GM21381 (cell line): ENCODE data around the gene UIMC1.
"Not testable (repeated sequence)": the region's sequence is repeated elsewhere in the genome, so short reads cannot be mapped to it uniquely, and the experiment has no call there.

Experiments
- ATAC-seq: cut with Tn5 transposase; IDR thresholded peaks from one replicate; pipeline ENCODE4 v1.9.1; 2021; ENCODE audit warnings: mild to moderate bottlenecking, moderate library complexity; ENCODE audit not compliant: unreplicated experiment

UIMC1 gene

DNA sequence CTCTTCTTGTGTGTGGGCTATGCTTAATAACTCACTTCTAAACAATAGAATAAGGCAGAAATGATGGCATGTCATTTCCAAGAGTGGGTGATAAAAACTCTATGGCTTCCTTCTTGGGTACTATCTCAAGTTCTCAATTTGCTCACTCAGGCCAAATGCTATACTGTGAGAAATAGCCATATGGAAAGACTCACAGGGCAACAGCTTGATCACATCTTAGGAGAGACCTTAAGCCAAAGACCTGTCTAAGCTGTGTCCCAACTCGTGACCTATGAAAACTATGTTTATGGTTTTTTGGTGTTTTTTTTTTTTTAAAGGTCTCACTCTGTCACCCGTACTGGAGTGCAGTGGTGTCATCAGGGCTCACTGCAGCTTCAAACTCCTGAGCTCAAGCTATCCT, 2.1 kb upstream of the UIMC1 start:
- ATAC-seq = no peak

DNA sequence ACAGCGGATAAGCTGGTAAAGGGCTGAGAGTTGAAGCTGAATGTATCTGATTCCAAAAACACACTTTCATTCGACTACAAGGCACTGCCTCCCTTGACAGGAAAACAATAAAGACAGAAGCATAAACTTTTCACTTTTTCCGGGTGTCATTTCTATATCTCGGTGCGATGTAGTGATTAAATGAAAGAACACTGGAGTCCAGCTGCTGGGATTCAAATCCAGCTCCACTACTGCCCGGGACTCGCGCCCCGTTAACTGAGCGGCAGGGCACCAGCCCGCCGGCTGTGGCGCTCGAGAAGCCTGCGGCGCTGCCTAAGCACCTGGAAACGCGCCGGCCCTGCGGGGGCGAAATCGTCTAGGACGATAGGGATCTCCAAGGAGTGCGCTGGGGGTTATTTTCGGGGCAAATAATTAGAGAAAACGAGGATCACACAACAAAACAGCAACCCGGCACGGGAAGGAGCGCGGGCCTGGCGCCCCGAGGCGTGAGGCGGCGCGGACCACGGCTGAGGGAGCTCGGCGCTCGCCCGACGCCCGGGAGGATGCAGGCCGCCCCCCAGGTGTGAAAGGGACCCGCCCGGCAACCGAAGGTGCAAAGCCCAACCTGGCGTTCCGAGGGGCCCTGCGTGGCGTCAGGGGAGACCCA, 837 bp downstream of the UIMC1 start:
- peak; percentile 37 for ATAC-seq

DNA sequence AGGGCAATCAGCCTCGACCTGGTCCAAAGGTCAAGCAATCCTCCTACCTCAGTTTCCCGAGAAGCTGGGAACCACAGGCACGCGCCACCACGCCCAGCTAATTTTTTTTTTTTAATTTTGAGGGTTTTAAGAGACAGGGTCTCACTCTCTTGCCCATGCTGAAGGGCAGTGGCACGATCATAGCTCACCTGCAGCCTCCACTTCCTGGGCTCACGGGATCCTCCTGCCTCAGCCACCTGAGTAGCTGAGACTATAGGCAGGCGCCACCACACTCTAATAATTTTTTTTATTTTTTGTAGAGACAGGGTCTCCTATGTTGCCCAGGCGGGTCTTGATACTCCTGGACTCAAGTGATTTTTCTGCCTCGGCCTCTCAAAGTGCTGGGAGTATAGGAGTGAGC, 1.6 kb downstream of the UIMC1 start:
- ATAC-seq = no peak

DNA sequence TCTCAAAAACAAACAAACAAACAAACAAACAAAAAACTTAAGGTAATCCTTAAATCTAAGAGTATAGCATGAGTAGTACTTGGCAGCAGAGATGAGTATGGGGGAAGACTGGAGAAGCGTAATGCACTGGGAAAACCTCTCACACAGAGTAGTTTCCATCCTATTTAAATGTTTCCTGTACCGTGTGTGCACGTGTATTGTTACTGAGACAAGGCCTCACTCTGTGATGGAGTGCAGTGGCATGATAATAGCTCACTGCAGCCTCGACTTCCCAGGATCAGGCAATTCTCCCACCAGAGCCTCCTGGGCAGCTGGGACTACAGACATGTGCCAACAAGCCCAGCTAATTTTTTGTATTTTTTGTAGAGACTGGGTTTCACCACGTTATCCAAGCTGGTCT, 2.9 kb downstream of the UIMC1 start:
- no peak for ATAC-seq

DNA sequence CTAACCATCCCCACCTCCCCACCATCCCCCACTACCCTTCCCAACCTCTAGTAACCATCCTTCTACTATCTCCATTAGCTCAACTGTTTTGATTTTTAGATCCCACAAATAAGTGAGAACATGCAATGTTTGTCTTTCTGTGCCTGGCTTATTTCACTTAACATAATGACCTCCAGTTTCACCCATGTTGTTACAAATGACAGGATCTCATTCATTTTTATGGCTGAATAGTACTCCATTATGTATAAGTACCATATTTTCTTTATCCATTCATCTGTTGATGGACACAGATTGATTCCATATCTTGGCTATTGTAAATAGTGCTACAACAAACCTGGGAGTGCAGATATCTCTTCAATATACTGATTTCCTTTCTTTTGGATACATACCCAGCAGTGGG, 7.1 kb downstream of the UIMC1 start:
- not testable (repeated sequence) for ATAC-seq

DNA sequence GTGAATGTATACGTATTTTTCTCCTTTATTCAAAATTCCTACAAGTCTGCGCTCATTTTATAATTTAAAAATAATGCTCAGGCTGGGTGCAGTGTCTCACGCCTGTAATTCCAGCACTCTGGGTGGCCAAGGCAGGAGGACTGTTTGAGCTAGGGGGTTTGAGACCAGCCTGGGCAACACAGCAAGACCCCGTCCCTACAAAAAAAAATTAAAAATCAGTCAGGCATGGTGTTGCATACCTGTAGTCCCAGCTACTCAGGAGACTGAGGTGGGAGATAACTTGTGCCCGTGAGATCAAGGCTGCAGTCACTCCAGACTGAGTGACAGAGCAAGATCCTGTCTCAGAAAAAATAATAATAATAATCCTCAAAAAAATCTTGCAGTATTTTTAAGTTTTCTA, 7.8 kb downstream of the UIMC1 start:
- no peak for ATAC-seq

DNA sequence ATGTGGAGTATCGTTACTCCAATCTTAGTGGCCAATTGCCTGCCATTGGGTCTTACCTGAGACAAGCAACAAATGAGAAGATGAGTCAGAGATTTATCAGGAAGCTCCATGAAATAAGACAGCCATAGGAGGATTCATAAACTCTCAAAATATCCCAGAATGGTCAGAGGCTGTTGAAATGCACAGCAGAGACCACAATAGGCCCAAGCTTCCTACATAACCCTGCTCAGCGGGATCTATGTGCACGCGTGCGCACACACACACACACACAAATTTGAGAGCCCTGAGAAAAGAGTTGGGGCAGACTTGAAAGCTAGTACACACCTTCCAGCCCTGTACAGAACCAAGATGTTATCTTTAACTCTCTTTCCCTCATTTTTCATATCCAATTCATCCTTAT, 9.8 kb downstream of the UIMC1 start:
- ATAC-seq = no peak

DNA sequence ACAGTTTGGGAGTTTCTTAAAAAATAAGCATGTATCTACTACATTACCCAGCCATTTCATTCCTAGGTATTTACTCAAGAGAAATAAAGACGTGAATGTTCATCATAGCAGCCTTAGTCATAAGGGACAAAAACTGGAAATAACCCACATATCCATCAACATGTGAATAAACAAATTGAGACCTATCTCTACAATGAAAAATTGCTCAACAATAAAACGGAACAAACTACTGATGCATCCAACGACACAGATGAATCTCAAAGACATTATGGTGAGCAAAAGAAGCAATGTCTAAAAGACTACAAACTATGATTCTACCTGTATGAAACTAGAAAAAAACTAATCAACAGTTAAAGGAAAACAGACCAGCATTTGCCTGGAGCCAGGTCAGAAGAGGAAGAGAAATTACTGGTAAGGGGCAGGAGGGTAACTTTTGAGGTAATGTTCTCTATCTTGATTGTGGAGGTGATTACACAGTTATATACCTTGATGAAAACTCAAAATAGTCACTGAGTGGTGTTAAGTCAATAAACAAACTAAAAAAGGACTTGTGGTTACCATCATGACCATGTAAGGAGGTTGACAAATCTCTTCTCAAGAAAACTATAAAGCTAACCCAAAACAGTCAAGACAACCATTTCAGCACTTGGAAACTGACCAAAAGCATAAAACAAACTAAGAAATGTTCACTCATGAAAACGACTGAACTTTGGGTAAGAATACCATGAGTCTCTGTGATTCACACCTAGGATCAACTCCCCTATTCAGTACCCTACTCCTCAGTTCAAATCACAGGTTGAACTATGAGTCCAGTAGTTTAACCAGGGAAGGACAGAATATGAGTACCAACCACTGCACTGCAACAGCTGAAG, 10.4 kb downstream of the UIMC1 start:
- peak; percentile 49 for ATAC-seq

DNA sequence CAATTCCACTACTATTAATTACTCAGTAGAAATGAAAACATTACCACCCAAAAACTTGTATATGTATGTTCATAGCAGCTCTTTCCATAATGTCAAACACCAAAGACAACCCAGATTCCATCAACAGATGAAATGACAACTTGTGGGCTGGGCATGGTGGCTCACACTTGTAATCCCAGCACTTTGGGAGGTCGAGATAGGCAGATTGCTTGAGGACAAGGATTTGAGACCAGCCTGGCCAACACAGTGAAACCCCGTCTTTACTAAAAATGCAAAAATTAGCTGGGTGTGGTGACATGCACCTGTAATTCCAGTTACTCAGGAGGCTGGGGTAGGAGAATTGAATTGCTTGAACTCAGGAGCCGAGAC, 11.5 kb downstream of the UIMC1 start:
- no peak for ATAC-seq

DNA sequence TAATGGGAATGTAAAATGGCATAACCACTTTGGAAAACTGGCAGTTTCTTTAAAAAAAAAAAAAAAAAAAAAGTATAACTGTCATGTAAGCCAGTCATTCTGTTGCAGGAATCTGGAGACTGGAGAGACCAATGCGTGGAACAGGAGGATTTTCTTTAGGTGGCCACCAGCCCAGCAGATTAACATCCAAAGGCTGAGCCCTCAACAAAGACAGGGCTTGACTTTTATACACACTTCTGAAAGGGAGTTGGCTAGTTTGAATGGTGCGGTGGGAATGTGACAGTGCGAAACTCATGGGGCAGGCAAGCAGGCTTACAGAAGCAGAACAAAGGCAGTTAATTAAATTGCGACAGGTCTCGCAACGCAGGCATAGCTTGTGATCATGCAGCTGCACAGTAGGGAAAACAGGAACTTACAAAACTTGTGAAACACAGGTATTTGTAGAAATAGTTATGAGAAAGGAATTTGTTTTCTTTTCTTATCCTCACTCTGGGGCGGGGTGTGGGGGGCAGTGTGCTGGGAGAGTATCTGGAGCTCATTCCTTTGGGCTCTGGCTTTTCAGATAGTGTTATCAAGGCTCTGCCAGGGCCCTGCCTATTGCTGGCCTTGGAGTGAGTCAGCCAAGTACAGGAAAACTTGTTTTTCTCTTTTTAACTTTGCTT, 12.0 kb downstream of the UIMC1 start:
- ATAC-seq = no peak

DNA sequence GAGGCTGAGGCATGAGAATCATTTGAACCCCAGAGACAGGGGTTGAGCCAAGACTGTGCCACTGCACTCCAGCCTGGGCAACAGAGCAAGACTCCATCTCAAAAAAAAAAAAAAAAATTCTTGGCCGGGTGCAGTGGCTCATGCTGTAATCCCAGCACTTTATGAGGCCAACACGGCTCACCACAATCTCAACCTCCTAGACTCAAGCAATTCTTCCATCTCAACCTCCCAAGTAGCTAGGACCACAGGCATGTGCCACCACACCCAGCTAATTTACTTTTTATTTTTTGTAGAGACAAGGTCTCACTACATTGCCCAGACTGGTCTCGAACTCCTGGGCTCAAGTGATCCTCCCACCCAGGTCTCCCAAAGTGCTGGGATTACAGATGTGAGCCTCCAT, 13.5 kb downstream of the UIMC1 start:
- ATAC-seq = not testable (repeated sequence)

DNA sequence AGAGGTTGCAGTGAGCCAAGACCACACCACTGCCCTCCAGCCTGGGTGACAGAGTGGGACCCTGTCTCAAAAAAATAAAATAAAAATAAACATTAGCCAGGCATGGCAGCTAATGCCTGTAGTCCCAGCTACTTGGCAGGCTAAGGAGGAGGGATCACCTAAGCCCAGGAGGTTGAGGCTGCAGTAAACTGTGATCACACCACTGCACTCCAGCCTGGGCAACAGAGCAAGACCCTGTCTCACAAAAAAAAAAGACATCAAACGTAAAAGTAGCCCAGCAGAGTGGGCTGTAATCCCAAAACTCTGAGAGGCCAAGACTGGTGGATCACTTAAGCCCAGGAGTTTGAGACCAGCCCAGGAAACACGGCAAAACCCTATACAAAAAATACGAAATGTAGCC, 19.0 kb downstream of the UIMC1 start:
- ATAC-seq = no peak

DNA sequence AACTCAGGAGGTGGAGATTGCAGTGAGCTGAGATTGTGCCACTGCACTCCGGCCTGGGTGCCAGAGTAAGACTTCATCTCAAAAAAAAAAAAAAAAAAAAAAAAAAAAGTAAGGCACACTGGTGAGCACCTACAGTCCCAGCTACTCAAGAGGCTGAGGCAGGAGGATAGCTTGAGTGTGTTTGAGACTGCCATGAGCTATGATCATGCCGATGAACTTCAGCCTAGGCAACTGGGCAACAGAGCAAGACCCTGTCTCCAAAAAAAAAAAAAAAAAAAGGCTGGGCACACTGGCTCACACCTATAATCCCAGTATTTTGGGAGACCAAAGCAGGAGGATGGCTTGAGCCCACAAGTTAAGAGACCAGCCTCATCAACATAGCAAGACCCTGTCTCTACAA, 20.3 kb downstream of the UIMC1 start:
- ATAC-seq = no peak

DNA sequence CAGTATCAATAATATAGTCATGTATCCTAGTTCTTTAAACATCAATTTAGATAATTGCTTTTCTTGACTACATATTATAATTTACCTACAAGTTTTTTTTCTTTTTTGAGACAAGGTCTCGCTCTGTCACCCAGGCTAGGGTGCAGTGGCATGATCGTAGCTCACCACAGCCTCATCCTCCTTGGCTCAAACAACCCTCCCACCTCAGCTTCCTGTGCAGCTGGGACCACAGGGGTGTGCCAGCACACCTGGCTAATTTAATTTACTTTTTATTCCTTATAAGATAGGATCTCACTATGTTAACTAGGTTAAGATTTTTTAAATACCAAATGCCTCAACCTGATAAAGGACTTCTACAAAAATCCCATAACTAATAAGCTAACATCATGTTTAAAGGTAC, 21.1 kb downstream of the UIMC1 start:
- peak; percentile 61 for ATAC-seq

DNA sequence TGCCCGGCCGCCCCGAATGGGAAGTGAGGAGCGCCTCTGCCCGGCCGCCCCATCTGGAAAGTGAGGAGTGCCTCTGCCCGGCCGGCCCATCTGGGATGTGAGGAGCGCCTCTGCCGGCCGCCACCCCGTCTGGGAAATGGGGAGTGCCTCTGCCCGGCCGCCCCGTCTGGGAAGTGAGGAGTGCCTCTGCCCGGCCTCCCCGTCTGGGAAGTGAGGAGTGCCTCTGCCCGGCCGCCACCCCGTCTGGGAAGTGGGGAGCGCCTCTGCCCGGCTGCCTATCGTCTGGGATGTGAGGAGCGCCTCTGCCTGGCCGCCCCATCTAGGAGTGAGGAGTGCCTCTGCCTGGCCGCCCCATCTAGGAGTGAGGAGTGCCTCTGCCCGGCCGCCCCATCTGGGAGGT, 22.4 kb downstream of the UIMC1 start:
- ATAC-seq = not testable (repeated sequence)

DNA sequence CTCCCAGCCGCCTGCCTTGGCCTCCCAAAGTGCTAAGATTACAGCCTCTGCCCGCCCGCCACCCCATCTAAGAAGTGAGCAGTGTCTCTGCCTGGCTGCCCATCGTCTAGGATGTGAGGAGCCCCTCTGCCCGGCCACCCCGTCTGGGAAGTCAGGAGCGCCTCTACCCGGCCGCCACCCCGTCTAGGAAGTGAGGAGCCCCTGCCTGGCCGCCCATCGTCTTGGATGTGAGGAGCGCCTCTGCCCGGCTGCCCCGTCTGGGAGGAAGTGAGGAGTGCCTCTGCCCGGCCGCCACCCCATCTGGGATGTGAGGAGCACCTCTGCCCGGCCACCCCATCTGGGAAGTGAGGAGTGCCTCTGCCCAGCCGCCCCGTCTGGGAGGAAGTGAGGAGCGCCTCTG, 23.0 kb downstream of the UIMC1 start:
- not testable (repeated sequence) for ATAC-seq

DNA sequence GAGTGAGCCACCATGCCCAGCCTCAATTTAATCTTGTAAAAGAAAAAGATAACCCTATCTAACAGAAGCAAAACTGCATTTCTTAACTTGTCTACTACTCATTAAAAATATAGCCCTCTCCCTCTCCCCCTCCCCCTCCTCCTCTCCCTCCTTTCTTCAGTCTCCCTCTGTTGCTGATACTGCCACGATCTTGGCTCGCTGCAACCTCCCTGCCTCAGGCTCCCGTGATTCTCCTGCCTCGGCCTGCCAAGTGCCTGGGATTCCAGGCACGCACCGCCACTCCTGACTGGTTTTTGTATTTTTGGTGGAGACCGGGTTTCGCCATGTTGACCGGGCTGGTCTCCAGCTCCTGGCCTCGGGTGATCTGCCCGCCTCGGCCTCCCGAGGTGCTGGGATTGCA, 23.5 kb downstream of the UIMC1 start:
- ATAC-seq = not testable (repeated sequence)

DNA sequence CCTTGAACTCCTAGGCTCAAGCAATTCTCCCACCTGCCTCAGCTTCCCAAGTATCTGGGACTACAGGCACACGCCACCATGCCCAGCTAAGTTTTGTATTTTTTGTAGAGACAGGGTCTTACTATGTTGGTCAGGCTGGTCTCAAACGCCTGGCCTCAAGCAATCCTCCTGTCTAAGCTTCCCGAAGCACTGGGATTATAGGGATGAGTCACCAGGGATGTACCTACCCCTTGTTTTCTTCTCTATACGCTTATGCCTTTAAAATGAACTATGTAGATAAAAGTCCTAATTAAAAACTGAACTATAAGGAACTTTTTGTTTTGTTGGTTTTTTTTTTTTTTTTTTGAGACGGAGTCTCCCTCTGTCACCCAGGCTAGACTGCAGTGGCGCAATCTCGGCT, 25.8 kb downstream of the UIMC1 start:
- no peak for ATAC-seq

DNA sequence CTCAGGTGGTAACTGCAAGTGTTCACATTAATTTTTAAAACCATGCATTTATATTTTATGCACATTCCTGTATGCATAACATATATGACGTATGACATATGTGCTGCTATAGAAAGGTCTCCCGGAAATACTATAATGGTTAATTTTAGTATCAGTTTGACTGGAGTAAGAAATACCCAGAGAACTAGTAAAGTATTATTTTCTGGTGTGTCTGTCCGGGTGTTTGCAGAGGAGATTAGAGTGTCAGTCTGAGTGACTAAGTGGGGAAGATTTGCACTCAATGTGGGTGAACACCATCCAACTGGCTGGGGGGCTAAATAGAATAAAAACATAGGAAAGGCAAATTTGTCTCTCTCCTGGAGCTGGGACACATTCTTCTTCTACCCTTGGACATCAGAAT, 26.9 kb downstream of the UIMC1 start:
- ATAC-seq = no peak

DNA sequence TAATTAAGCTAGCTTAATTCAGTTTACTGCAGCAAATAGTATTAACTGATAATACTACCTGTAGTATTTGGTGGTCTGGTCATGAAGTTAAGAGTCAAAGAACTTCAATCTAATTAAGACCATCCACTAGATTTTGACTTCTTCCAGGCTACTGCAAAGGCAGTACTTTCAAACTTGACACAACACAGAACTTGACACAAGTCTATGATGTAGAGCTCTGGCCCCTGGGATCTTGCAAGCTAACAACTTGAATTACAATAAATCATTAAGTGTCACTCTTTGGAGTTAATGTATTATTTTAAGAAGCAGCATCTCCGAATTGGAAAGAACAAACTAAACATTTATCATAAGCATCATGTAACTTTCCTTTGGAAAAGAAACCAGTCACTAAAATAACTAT, 40.9 kb downstream of the UIMC1 start:
- no peak for ATAC-seq

DNA sequence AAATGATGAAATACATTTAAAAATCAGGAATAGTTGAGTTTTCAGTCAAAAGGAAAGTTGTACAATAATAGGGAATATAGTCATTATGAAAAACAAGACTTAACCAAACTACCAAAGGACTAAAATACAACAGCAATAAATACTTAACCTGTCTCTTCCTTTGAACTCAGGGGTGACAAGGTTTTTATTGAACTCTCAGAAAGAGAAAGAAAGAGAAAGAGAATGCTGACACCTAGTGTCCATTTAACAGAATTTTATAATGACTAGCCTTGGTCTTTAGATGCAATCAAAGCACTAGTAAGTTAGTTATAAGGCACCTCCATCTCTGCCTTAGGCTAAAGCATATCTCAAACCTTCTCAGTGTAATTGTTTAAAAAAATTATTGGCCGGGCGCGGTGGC, 47.5 kb downstream of the UIMC1 start:
- no peak for ATAC-seq

DNA sequence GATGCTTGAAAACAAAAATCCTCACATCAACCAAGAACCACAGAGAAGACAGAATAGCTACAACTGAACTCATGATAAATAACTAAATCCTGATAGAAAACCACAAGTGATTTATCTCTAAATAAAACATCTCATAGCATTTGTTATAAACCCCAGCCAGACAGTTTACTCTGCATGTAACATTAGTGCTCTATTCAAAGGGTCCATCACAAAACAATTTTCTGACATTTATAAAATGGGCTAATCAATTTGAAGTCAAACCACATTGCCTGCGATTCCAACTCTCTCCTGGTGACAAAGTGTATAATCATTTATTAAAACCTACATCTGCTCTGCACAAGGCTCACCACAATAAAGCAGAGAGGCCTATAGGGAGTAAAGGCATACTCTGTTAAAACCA, 49.8 kb downstream of the UIMC1 start:
- ATAC-seq = no peak
